Left renal cortex interstitium (tissue), 4 donors: ENCODE measurements around the gene HGD. TPM values are rescaled to one million over a fixed set of nuclear protein-coding genes. Genes with fewer than 3 reads are reported as not detected.
"Not testable (repeated sequence)": the region's sequence is repeated elsewhere in the genome, so short reads cannot be mapped to it uniquely, and the experiment has no call there.

ENCODE experiments used
- DNase-seq, 4 donors: peaks; one replicate each; pipeline ENCODE4 v3.0.0-alpha.2; 2013; ENCODE audit warnings: low read depth in 4 of 4, low spot score in 2 of 4, missing footprints in 1 of 4
- polyA plus RNA-seq, 4 donors: library from polyadenylated mRNA; unstranded; fragments of 120-200 nt; gene quantifications; one replicate each; pipeline ENCODE4 v1.2.1, GENCODE V29; 2013; ENCODE audit not compliant: insufficient read length in 4 of 4

The HGD gene
- polyA plus RNA-seq, 4 donors: 48.3 to 91.7 (median 77.7) TPM

- no peak for DNase-seq
Measured at GRCh38 chr3:120641696-120642246, 40.3 kb downstream of the HGD start.

GRCh38 chr3:120640231-120640630, 41.8 kb downstream of the HGD start:
- no peak for DNase-seq

- DNase-seq: not testable (repeated sequence)
Measured at GRCh38 chr3:120638820-120639219, 43.2 kb downstream of the HGD start.

- DNase-seq: no peak
Measured at GRCh38 chr3:120637851-120638559, 44.0 kb downstream of the HGD start.

- no peak for DNase-seq
Measured at GRCh38 chr3:120636795-120637401, 45.1 kb downstream of the HGD start.

- no peak for DNase-seq
Measured at GRCh38 chr3:120634539-120634938, 47.5 kb downstream of the HGD start.

- DNase-seq: no peak
Measured at GRCh38 chr3:120625159-120625586, 56.9 kb downstream of the HGD start.

- no peak for DNase-seq
Measured at GRCh38 chr3:120623727-120624093, 58.3 kb downstream of the HGD start.

GRCh38 chr3:120622870-120623726, 58.9 kb downstream of the HGD start:
- no peak for DNase-seq

- DNase-seq: no peak
Measured at GRCh38 chr3:120622457-120622856, 59.6 kb downstream of the HGD start.

GRCh38 chr3:120616745-120617144, 65.3 kb downstream of the HGD start:
- not testable (repeated sequence) for DNase-seq

GRCh38 chr3:120615847-120616609, 66.0 kb downstream of the HGD start:
- DNase-seq: no peak

GRCh38 chr3:120614765-120615164, 67.3 kb downstream of the HGD start:
- DNase-seq: no peak

GRCh38 chr3:120608506-120608905, 73.5 kb downstream of the HGD start:
- DNase-seq: no peak

GRCh38 chr3:120604784-120605183, 77.3 kb downstream of the HGD start:
- no peak for DNase-seq

GRCh38 chr3:120604382-120604781, 77.7 kb downstream of the HGD start:
- no peak for DNase-seq

- no peak for DNase-seq
Measured at GRCh38 chr3:120602682-120603081, 79.4 kb downstream of the HGD start.

- DNase-seq: no peak
Measured at GRCh38 chr3:120601554-120601953, 80.5 kb downstream of the HGD start.

- DNase-seq: no peak
Measured at GRCh38 chr3:120599211-120599610, 82.8 kb downstream of the HGD start.

GRCh38 chr3:120597445-120598049, 84.5 kb downstream of the HGD start:
- no peak for DNase-seq
